Bronchial epithelial cell (primary cell): ENCODE data around the gene RAB3D. TPM values are rescaled to one million over a fixed set of nuclear protein-coding genes. Genes with fewer than 3 reads are reported as not detected.
A peak's percentile ranks its signal among the peaks of the same experiment; 100 is the strongest.

Experiments
- DNase-seq: peaks from one replicate; pipeline ENCODE4 v3.0.0-alpha.2; 2010; ENCODE audit warnings: low read depth
- FAIRE-seq: peaks from 2 replicates; lab custom pipeline; 2011; peaks lifted over from hg19 to GRCh38; lab: Jason Lieb, UNC
- H3K27me3 ChIP-seq: 2 replicates; pipeline ENCODE4 v1.5.1; 2011; ENCODE audit warnings: low read length; ENCODE audit not compliant: control insufficient read depth, insufficient read depth
- H3K36me3 ChIP-seq: 2 replicates; pipeline ENCODE4 v1.5.1; 2011; ENCODE audit warnings: low read length; ENCODE audit not compliant: control insufficient read depth, insufficient read depth
- H3K4me3 ChIP-seq: 2 replicates; pipeline ENCODE4 v1.5.1; 2011; ENCODE audit warnings: mild to moderate bottlenecking, low read depth, low read length, control low read depth
- CTCF ChIP-seq: IDR thresholded peaks from 2 replicates; pipeline ENCODE4 v1.5.1; 2011; ENCODE audit warnings: mild to moderate bottlenecking, moderate library complexity, low read length, control low read depth, inconsistent platforms; ENCODE audit not compliant: insufficient read depth, severe bottlenecking
- total RNA-seq: library from RNA; depleted of rRNA; stranded (reverse); fragments of >200 nt; gene quantifications from 2 replicates; pipeline ENCODE4 v1.2.1, GENCODE V29; 2014

RAB3D gene
- 37.4 and 88.3 TPM in 2 replicates for total RNA-seq

GRCh38 chr19:11339254-11340098 lies at the start of gene RAB3D:
Gene RAB3D (minus strand): TSS chr19:11339657. CDS start chr19:11337399, 2,258 bp downstream.
- DNase-seq (peak; percentile 72), FAIRE-seq (no peak)
- no peak for TF ChIP-seq CTCF
- H3K36me3 ChIP-seq = peaks cover 23% of the 10 kb centered on the region
- peak within 1 kb of the TSS; percentile 72 for H3K4me3 ChIP-seq
- no peaks in the 10 kb centered on the region for H3K27me3 ChIP-seq

- no peak overlapping the region for H3K4me3 ChIP-seq
- H3K27me3 ChIP-seq = peaks cover 5% of the 10 kb centered on the region
- TF ChIP-seq CTCF = no peak
- FAIRE-seq (no peak), DNase-seq (no peak)
- no peaks in the 10 kb centered on the region for H3K36me3 ChIP-seq
Measured at GRCh38 chr19:11387162-11388034, 47.9 kb upstream of the RAB3D start.

- H3K36me3 ChIP-seq = no peaks in the 10 kb centered on the region
- FAIRE-seq (no peak), DNase-seq (no peak)
- H3K4me3 ChIP-seq = no peak overlapping the region
- TF ChIP-seq CTCF = no peak
- H3K27me3 ChIP-seq = peaks cover 5% of the 10 kb centered on the region
Measured at GRCh38 chr19:11384778-11385129, 45.3 kb upstream of the RAB3D start.

GRCh38 chr19:11383706-11384048 lies 44.2 kb upstream of the RAB3D start:
- FAIRE-seq = no peak
- peak overlapping the region; percentile 14 for H3K4me3 ChIP-seq
- H3K36me3 ChIP-seq = no peaks in the 10 kb centered on the region
- H3K27me3 ChIP-seq = peaks cover 5% of the 10 kb centered on the region
- no peak for TF ChIP-seq CTCF
- DNase-seq = no peak

GRCh38 chr19:11382898-11383705 lies 43.6 kb upstream of the RAB3D start:
- H3K27me3 ChIP-seq = peaks cover 5% of the 10 kb centered on the region
- TF ChIP-seq CTCF = peak; percentile 85
- FAIRE-seq (no peak), DNase-seq (no peak)
- no peaks in the 10 kb centered on the region for H3K36me3 ChIP-seq
- H3K4me3 ChIP-seq = peak overlapping the region; percentile 27
